Peyer's patch (tissue), 4 donors: Measurements from ENCODE around the gene DIPK1A.

Experiments used
- POLR2A ChIP-seq, 2 donors: fragments of 450-650 bp; IDR thresholded peaks; one replicate each; pipeline ENCODE4 v1.5.1; 2017; ENCODE audit warnings: antibody characterized with exemption in 2 of 2, mild to moderate bottlenecking in 2 of 2, moderate library complexity in 2 of 2
- TF ChIP-seq, protein P1 (sequence below), 6 experiments: fragments of 450-650 bp in 4 of 6; fragments of 200-600 bp in 2 of 6; sonication (generic) in 1 of 6; IDR thresholded peaks; one replicate each; pipeline ENCODE4 v1.5.1; 2017 to 2019; ENCODE audit warnings: antibody characterized with exemption in 6 of 6, mild to moderate bottlenecking in 3 of 6, moderate library complexity in 1 of 6

DNA sequence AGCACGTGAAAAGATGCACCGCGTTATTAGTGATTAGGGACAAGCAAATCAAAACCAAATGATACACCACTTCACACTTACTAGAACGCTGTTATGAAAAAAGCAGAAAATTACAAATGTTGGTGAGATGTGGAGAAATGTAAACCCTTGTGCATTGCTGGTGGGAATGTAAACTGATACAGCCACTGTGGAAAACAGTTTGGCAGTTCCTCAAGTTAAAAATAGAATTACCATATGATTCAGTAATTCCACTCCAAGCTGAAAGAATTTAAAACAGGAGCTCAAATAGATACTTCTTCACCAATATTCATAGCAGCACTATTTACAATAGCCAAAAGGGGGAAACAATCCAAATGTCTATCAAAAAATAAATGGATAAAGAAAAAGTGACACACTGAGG is 166.1 kb downstream of the DIPK1A start:
- TF ChIP-seq, protein P1, sequence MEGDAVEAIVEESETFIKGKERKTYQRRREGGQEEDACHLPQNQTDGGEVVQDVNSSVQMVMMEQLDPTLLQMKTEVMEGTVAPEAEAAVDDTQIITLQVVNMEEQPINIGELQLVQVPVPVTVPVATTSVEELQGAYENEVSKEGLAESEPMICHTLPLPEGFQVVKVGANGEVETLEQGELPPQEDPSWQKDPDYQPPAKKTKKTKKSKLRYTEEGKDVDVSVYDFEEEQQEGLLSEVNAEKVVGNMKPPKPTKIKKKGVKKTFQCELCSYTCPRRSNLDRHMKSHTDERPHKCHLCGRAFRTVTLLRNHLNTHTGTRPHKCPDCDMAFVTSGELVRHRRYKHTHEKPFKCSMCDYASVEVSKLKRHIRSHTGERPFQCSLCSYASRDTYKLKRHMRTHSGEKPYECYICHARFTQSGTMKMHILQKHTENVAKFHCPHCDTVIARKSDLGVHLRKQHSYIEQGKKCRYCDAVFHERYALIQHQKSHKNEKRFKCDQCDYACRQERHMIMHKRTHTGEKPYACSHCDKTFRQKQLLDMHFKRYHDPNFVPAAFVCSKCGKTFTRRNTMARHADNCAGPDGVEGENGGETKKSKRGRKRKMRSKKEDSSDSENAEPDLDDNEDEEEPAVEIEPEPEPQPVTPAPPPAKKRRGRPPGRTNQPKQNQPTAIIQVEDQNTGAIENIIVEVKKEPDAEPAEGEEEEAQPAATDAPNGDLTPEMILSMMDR (IDR thresholded peaks at IDR 0.05) = no peak
- TF ChIP-seq POLR2A (IDR thresholded peaks at IDR 0.05) = no peak
